Measurements from ENCODE around the gene EPB41. TPM values are rescaled to one million over a fixed set of nuclear protein-coding genes. Genes with fewer than 3 reads are reported as not detected.

The EPB41 gene
- total and polyA plus RNA-seq, 2 of the 8 experiments (the other 6 are each of a cell fraction or from before 2014, with no cell fraction given) = 36.7 to 109 TPM

DNA sequence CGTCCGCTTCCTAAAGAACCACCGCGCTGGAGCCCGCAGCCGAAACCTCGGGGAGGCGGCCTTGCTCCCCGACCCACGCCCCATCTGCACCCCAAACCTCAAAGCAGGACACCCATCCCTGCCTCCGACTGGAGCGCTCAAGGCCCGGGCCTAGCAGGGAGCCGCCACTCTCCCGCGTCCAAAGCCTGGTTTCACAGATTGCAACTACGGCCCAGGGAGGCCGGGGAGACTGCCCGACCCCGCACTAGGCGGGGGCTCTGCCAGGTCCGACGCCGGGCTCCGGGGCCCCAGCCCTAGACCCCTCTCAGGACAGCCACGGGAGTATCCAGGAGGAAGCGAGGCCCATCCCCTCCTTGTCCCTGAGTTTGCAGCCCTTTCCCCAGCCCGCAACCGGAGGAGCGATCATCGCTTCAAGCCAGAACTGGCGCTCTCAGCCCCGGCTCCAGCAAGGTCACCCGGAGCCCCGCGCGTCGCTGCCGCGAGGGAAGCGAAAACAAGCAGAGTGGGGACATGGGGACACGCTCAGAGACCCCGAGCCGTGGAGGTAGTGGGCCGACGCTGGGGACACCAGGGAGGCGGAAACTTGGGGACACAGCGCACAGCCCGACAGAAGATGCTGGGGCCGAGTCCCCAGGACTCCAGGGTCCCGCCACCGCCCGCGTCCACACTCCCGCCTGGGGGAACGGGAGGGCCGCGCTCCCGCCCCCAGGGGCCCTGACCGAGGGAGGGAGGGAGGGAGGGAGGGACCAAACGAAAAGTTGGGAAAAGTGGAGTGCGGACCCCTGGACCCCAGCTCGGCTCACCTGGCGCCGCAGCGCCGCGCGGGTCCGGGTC is 208.9 kb downstream of the EPB41 start (continued):
- no peak for TF ChIP-seq PHF8 (conservative IDR thresholded peaks at IDR 0.05; ENCODE audit: low read depth, low read length)
- no peak for TF ChIP-seq HDAC6 (IDR thresholded peaks at IDR 0.05; ENCODE audit: low read depth, low read length)
- TF ChIP-seq KDM5A (IDR thresholded peaks at IDR 0.05; ENCODE audit: low read length) = no peak
- no peak for TF ChIP-seq SIN3A (conservative IDR thresholded peaks at IDR 0.05 in 1 of 2, IDR thresholded peaks at IDR 0.05 in 1 of 2; ENCODE audit: low read depth in 1 of 2, low read length in 2 of 2)
